HL-60/S4 treated with phorbol 12-myristate 13-acetate at 8.2 ng/mL for 4 days and 3 days (cell line): ENCODE results near the gene ATP1A2.

Experiments used
- in situ Hi-C: fragments of 300-500 bp; cut with MboI; formaldehyde crosslinking; loops from 2 replicates; pipeline ENCODE4 v1.15.0; 2022; ENCODE audit warnings: low sequenced_read_pairs

ATP1A2 gene

DNA sequence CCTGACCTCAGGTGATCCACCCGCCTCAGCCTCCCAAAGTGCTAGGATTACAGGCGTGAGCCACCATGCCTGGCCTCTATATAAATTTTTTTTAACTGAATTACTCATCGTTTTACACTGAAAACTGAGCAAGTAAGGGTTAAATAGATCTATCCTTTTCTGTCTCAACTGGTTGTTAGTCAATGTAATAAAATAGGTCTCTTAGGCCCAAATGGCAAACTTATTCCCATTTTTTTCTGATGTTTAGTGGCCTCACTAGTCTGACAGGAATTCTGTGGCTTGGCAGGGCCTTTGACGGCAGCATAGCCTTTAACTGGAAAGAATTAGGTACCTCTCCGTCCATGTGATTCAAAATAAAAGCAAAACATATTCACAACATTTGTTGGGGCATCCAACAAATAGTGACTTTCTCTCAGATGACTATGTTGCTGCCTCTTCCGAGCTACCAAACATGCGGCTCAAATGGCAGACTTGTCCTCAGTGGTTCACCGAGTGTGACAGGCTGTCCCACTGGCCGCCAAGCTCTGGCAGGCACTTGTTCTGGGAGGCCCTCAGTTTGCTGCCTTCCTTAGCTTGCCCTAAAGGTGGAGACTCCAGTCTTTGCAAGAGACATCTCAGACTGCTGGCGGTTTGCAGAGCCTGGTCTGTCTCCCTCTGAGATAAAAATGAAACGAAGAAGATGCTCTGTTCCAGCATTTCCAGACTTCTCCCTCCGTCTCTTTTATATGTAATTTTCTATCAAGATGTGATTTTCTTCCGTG is 53.2 kb downstream of the ATP1A2 start:
- in situ Hi-C loops = no loop called here

DNA sequence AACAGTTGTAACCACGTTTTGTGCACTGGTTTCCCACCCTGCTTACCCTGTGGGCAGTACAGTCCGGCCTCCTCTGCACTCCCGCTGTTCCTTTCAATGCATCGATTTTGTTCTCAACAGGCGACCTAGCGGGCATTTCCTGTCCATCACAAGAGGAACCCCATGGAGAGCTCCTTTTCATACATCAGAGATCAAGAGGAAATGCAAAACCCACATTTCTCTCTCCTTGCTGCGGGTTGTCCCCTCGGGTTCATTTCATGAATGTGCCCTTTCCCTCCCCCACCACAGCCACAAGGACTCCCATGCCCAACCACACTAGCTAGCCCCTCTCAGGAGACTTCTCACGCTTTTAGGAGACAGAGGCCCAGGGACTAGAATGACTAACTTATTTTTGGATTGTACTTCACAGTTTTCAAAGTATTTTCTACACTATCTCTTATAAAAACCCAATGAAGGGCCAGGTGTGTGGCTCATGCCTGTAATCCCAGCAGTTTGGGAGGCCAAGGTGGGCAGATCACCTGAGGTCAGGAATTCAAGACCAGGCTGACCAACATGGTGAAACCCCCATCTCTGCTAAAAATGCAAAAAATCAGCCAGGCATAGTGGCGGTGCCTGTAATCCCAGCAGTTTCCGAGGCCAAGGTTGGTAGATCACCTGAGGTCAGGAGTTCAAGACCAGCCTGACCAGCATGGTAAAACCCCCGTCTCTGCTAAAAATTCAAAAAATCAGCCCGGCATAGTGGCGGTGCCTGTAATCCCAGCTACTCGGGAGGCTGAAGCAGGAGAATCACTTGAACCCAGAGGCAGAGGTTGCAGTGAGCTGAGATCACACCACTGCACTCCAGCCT is 54.2 kb downstream of the ATP1A2 start:
- in situ Hi-C loops = no loop called here

DNA sequence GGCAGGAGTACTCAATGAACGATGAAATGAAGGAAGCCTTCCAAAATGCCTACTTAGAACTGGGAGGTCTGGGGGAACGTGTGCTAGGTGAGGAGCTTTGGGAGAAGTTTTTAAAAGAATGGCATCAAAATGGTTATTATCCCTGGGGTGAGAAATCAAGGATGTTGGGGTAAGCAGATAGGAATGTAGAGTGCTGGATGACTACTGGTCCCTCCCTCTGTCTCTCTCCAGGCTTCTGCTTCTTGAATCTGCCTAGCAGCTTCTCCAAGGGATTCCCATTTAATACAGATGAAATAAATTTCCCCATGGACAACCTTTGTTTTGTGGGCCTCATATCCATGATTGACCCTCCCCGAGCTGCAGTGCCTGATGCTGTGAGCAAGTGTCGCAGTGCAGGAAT is 55.8 kb downstream of the ATP1A2 start:
- in situ Hi-C loops = no loop called here

DNA sequence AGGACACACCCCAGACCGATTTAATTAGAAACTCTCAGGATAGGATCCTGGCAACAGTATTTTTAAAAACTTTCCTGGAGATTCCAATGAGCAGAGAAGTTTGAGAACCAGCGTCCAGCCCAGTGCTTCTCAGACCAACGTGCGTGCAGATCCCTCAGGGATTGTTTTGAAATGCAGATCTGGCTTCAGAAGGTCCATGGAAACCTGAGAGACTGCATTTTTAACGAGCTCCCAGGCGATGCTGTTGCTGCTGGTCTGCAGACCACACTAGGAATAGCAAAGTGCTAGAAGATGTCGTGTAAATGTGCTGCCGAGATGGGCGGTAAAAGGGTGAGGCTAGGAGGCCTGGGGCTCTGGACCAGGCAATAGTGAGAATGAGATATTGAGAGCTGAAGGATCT is 56.4 kb downstream of the ATP1A2 start:
- in situ Hi-C loops = no loop called here

DNA sequence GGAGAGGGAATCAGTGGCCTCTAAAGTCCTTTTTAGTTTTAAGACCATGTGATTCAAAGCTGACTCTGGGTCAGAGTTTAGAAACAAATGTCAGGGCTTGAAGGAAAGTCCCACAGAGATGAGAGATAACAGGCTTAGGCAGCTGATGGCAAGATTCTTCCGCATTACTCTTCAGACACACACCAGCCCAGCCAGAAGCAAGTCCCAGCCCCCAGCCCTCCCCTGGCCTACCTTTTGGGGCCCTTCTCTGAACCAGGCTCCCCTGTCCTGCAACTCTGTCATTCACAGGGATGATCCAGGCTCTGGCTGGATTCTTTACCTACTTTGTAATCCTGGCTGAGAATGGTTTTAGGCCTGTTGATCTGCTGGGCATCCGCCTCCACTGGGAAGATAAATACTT is 61.7 kb downstream of the ATP1A2 start:
- in situ Hi-C loops = no loop called here

DNA sequence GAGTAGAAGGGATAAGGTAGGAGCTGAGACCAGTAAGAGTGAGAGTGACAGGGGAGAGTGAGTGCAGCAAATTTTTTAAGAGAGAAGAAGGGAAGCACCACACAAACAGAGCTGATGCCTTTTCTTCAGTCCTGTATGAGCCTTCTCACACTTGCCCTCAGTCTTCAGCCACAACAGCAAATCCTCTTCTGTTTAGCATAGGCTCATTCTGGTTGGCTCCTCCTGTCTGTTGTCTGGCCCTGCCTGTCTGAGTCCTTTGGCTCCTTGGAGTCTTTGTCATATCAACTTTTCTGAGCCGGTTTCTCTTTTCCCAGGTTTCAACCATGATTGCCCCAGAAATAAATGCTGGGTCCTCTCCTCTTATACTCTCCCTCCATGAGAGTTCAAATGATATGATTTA is 62.1 kb downstream of the ATP1A2 start:
- in situ Hi-C loops = no loop called here

DNA sequence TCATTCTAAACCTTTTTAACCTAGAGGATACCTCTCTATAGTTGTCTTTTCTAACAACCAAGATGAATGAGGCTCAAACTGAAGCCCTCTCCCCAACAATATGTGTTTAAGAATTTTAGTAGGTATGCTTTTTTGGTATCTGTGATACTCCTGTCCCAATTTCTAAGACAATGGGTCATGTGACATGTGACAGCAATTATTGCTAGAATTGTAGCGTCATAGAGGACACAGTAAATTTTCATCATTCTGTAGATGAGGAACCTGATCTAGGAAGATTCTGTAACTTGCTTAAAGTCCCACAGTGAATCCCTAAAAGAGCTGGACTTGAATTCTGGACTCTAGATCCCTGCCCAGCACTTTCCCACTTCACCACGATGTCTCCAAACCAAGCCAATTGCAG is 63.2 kb downstream of the ATP1A2 start:
- in situ Hi-C loops = no loop called here

DNA sequence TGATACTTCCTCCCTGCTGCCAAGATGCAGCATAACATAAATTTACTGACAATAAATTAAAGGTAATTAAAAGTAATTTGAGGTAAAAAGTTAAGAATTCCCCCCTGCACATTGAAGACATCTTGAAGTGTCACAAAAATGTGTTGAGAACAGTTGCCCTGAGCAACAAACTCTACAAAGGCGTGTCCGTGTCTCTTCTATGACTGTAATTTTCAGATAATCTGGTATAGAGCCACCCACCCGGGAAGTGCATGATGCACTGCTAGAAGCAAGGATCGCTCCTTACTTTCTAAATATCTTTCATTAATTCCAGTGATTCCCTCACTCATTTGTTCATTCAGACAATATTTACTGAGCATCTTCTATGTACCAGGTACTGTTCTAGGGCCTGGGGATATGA is 63.8 kb downstream of the ATP1A2 start:
- in situ Hi-C loops = no loop called here

DNA sequence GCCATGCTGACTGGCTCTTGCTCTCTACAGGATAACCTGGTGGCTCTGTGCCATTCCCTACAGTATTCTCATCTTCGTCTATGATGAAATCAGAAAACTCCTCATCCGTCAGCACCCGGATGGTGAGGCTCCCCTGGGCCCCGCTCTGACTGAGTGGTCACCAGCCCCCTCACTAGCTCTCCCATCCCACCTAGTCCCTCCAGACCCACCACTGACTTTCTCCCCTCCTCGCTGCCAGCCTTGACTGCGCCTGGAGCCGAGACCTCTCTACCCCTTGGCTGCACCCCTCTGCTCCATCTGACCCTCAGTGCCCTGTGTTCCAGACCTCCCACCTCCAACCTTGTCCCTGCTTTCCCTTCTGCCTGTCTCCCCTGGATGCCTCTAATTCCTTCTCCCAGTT is 70.7 kb downstream of the ATP1A2 start:
- in situ Hi-C loops = no loop called here

DNA sequence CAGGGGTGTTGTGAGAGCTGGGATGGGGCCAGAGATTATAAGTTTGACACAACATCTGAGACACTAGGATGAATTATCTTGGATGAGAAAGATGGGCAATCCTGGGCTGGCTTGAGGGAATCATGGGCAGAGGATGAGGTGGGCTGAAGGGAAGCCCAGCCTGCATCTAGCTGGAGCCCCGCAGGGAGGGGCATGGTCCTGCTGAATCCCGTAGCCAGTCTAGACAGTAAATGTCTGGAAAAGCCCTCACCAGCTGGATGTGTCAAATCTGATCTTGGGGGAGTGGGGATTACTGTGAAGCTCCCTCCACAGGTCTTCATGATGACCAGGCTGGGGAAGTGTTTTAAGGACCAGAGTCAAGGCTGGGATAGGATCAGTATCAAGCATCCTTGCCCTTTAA is 71.2 kb downstream of the ATP1A2 start:
- in situ Hi-C loops = no loop called here

DNA sequence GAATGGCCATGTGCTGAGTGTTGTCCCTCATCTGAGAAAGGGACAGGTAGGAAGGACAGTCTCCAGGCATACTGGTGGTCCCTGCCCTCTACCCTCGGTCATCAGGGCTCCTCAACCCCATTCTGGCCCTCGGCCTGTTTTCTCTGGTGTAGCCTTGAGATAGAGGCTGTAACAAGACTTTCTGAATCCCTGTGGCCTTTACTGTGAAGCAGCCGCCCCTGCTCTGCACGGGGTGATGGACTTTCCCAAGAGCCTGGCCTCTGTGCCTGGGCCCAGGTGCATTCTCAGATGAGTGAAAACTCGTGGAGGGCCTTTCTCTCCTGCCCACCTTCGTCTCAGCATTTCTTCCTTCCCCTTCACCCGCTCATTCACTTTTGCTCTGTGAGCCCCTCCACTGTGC is 71.8 kb downstream of the ATP1A2 start:
- in situ Hi-C loops = no loop called here

DNA sequence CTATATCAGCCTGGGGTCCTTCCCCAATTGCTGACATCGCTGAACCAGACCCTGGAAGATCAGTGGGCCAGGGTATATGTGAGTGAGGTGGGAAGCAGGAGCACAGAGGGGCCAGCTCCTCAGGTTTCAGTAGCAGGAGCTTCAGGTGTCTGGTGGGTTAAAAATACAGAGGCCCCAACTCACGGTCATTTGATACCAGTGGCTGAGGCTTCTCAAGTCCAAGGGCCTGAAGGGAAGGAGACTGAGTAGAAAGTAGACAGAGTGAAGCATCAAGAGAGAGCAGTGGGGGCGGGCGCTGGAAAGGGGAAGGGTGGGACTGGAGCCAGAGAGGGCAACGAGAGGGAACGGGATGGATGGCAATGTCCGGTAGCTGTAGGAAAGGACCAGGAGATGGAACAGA is 72.8 kb downstream of the ATP1A2 start:
- in situ Hi-C loops = no loop called here

DNA sequence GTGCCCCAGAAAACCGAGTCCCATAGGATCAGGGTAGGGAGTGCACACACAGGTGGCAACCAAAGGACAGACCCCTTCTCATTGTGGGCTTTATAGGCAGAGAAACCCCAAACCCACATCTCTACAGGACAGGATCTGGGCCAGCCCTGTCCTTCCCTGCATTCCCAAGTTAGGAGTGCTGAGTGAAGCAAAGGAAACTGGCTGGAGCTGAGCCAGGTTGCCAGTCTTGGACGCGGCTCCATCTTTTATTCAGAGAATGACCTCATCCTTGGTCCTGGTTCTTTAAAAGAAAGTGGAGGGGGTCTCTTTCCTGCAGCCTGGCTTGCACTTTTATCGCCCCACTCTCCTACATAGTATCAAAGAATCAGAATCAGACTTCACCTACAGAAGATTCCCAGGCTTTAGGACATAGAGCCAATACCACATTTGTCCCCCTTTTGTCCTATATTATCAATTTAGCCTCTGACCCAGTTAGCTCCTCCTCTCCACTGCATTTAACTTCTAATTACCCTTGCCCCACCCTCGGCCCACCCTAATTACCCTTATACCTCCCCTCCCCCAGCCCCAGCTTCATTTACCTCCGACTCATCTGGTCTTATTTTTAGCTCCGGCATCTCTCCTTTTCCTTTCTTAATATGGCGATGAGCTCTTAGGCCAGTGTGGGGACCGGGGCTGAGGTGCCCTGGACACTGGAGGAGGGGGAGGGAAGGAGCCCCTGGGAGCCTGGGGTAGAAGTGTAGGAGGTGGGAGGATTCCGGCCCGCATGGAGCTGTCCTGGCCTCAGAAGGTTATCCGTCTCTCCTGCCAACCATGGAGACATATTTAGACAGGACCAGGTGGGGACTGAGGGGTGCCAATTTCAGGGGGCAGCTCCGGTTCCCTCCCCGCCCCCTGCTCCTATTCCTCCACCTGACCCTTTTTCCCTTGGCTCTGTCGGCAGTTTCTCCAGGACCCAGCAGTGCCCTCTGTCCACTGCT is 74.4 kb downstream of the ATP1A2 start, which contains the start of gene CASQ1:
Gene CASQ1, plus strand, starts transcription at position 927 of the 977 bp plus-strand sequence. CDS start 177 bp downstream, outside the sequence.
- in situ Hi-C loops = no loop called here

DNA sequence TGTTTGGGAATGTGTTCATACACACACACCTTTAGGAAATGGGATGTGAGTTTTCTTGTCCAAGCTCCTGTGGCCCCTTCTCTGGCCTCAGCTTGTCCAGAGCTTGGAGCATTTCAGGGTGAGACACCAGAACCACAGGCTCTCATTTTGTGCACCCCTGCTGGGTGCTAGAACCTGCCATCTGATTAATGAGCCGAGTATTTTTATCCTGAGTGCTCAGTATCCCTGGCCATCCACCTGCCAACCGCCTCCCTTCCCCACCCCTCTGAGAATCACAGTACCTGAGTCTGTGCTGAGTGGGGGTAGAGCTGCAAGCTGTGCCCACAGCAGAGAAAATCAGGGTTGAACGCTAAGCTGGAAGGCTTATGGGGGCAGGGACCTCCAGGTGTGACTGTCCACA is 76.2 kb downstream of the ATP1A2 start:
- in situ Hi-C loops = no loop called here

DNA sequence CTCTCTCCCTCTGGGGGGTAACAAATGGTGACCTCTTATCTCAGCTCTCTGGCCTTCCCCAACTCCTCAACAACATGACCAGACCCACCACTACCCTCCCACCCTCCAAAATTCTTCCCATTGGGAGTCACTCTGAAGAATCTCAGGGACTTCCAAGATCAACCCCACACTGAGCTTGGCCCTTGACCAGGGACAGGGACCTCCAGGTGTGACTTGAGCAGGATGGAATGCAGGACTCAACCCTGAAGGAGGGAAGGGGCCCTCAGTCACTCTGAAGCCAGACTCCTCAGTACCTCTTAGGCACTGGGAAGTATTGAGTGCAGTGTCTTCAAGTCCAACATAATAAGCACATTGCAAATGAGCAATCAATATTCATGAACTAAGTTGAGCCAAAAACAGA is 76.7 kb downstream of the ATP1A2 start:
- in situ Hi-C loops = no loop called here
